GM23338 (cell line): Measurements from ENCODE around the gene DMD. TPM values are rescaled to one million over a fixed set of nuclear protein-coding genes. Genes with fewer than 3 reads are reported as not detected.

Experiments used
- ATAC-seq: fragments of 200-7000 bp; cut with Tn5 transposase; 3 replicates; pipeline ENCODE4 v1.9.1; 2020
- DNase-seq: peaks from one replicate; pipeline ENCODE4 v3.0.0-alpha.2; 2015; ENCODE audit warnings: low spot score
- H2AFZ ChIP-seq: fragments of 200-600 bp; sonication (generic); 2 replicates; pipeline ENCODE4 v1.8.0; 2016; ENCODE audit warnings: antibody characterized with exemption, mild to moderate bottlenecking, moderate library complexity
- H3F3A ChIP-seq: fragments of 200-600 bp; sonication (generic); replicated peaks from 2 replicates; pipeline ENCODE4 v1.8.0; 2017; ENCODE audit warnings: antibody characterized with exemption, mixed run types, low read depth
- H3K27ac ChIP-seq: fragments of 200-600 bp; sonication (generic); 2 replicates; pipeline ENCODE4 v1.6.1; 2016; ENCODE audit warnings: low read depth
- H3K27me3 ChIP-seq: fragments of 200-600 bp; sonication (generic); 2 replicates; pipeline ENCODE4 v1.8.0; 2016; ENCODE audit warnings: mild to moderate bottlenecking, mixed run types, moderate library complexity; ENCODE audit not compliant: insufficient read depth
- H3K36me3 ChIP-seq: fragments of 200-600 bp; sonication (generic); 2 replicates; pipeline ENCODE4 v1.8.0; 2016; ENCODE audit warnings: mild to moderate bottlenecking; ENCODE audit not compliant: insufficient read depth
- H3K4me1 ChIP-seq: fragments of 200-600 bp; sonication (generic); 2 replicates; pipeline ENCODE4 v1.8.0; 2016; ENCODE audit warnings: mild to moderate bottlenecking, moderate library complexity; ENCODE audit not compliant: insufficient read depth
- H3K4me2 ChIP-seq: fragments of 200-600 bp; sonication (generic); 2 replicates; pipeline ENCODE4 v1.7.1; 2017; ENCODE audit warnings: mixed run types
- H3K4me3 ChIP-seq: fragments of 200-600 bp; sonication (generic); 2 replicates; pipeline ENCODE4 v1.6.1; 2016; ENCODE audit warnings: mixed run types
- H3K79me2 ChIP-seq: fragments of 200-600 bp; sonication (generic); replicated peaks from 2 replicates; pipeline ENCODE4 v1.8.0; 2017; ENCODE audit warnings: mild to moderate bottlenecking; ENCODE audit not compliant: insufficient read depth
- H3K9me2 ChIP-seq: fragments of 200-600 bp; sonication (generic); 2 replicates; pipeline ENCODE4 v1.8.0; 2017; ENCODE audit not compliant: insufficient read depth
- H4K20me1 ChIP-seq: fragments of 200-600 bp; sonication (generic); replicated peaks from 2 replicates; pipeline ENCODE4 v1.8.0; 2017; ENCODE audit warnings: mild to moderate bottlenecking; ENCODE audit not compliant: insufficient read depth
- H3K27ac Mint-ChIP-seq: 2 replicates; pipeline ENCODE4 v1.8.0; 2020; ENCODE audit warnings: inconsistent platforms, mild to moderate bottlenecking, moderate library complexity, mixed read lengths
- H3K27me3 Mint-ChIP-seq: 3 replicates; pipeline ENCODE4 v1.8.0; 2022; ENCODE audit warnings: low read depth, mild to moderate bottlenecking, moderate library complexity, mixed read lengths, inconsistent platforms; ENCODE audit not compliant: insufficient read depth, poor library complexity
- H3K36me3 Mint-ChIP-seq: 3 replicates; pipeline ENCODE4 v1.8.0; 2021; ENCODE audit warnings: low read depth, mild to moderate bottlenecking, inconsistent platforms, moderate library complexity, mixed read lengths
- H3K4me1 Mint-ChIP-seq: 3 replicates; pipeline ENCODE4 v1.8.0; 2020; ENCODE audit warnings: mild to moderate bottlenecking, inconsistent platforms, mixed read lengths
- H3K4me3 Mint-ChIP-seq: 3 replicates; pipeline ENCODE4 v1.8.0; 2021; ENCODE audit warnings: moderate library complexity, mild to moderate bottlenecking, inconsistent platforms, mixed read lengths
- H3K9me3 Mint-ChIP-seq: 3 replicates; pipeline ENCODE4 v1.8.0; 2020; ENCODE audit warnings: moderate library complexity, mild to moderate bottlenecking, inconsistent platforms, mixed read lengths
- EZH2 ChIP-seq: fragments of 200-600 bp; sonication (generic); IDR thresholded peaks from one replicate; pipeline ENCODE4 v1.8.0; 2017; ENCODE audit warnings: antibody characterized with exemption, mild to moderate bottlenecking, low read depth; ENCODE audit not compliant: unreplicated experiment
- EZH2phosphoT487 ChIP-seq: fragments of 200-600 bp; sonication (generic); IDR thresholded peaks from one replicate; pipeline ENCODE4 v1.8.1; 2018; ENCODE audit warnings: antibody characterized with exemption; ENCODE audit not compliant: unreplicated experiment
- POLR2AphosphoS5 ChIP-seq: IDR thresholded peaks from 2 replicates; pipeline ENCODE4 v1.6.1; 2016; ENCODE audit warnings: antibody characterized with exemption, low read depth
- STAT1 ChIP-seq: IDR thresholded peaks from one replicate; pipeline ENCODE4 v1.6.1; 2016; ENCODE audit warnings: antibody characterized with exemption; ENCODE audit not compliant: unreplicated experiment
- polyA plus RNA-seq: library from polyadenylated mRNA; unstranded; fragments of >200 nt; fragmentation: Nextera tagmentation; extraction: Ambion mirVana; gene quantifications from 2 replicates; pipeline ENCODE4 v1.2.1, GENCODE V29; 2016
- total RNA-seq: library from RNA; depleted of rRNA; stranded (reverse); fragments of >200 nt; shearing (Covaris generic); gene quantifications from 2 replicates; pipeline ENCODE4 v1.2.3, GENCODE V29; 2014
- TF ChIP-seq, protein P1 (sequence below): IDR thresholded peaks from one replicate; pipeline ENCODE4 v1.6.1; 2018; ENCODE audit warnings: antibody characterized with exemption; ENCODE audit not compliant: unreplicated experiment
- TF ChIP-seq, protein P2 (sequence below): fragments of 250-450 bp; sonication (Bioruptor Pico); IDR thresholded peaks from 2 replicates; pipeline ENCODE4 v1.5.0; 2020; ENCODE audit warnings: mild to moderate bottlenecking, moderate library complexity

The DMD gene
- total and polyA plus RNA-seq, 2 experiments from 2014 or later, result 4.5 to 7.6 TPM

DNA sequence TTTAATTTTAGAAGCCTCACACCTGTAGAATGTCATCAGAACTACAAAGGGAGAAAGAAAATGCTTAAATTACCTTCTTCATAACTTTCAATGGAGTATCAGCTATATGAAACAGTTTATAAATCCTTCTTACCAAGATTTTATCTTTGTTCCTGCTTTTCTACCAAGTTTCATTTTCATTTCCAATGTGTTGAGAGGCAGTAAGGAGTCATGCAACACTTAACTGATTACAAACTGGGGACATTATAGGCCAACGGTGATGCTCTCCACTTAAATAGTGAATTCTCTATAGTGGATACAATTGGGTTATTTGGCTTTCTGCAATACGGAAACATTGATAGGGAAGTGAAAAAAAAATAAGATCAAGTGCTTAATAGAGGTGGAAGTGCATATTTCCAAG is 1994.3 kb downstream of the DMD start:
- Mint-ChIP-seq H3K4me1 (peaks cover 5% of the 10 kb centered on the region; the same call in 1 of the 3 replicates), H3K36me3 (no peaks in the 10 kb centered on the region), H3K27me3 (no peaks in the 10 kb centered on the region), H3K27ac (no peak overlapping the region), H3K4me3 (no peak overlapping the region), H3K9me3 (no peaks in the 10 kb centered on the region)
- Histone ChIP-seq H3F3A (no peaks in the 10 kb centered on the region), H3K4me1 (no peaks in the 10 kb centered on the region), H3K9me2 (no peaks in the 10 kb centered on the region), H4K20me1 (no peaks in the 10 kb centered on the region), H3K36me3 (no peaks in the 10 kb centered on the region), H2AFZ (no peak overlapping the region), H3K4me2 (no peak overlapping the region), H3K4me3 (no peak overlapping the region), H3K27me3 (no peaks in the 10 kb centered on the region), H3K27ac (no peak overlapping the region), H3K79me2 (no peaks in the 10 kb centered on the region)
- no peak for DNase-seq
- no peak for TF ChIP-seq STAT1
- TF ChIP-seq POLR2AphosphoS5, result no peak
- TF ChIP-seq EZH2phosphoT487, result no peak
- no peak for TF ChIP-seq EZH2
- TF ChIP-seq, protein P1, sequence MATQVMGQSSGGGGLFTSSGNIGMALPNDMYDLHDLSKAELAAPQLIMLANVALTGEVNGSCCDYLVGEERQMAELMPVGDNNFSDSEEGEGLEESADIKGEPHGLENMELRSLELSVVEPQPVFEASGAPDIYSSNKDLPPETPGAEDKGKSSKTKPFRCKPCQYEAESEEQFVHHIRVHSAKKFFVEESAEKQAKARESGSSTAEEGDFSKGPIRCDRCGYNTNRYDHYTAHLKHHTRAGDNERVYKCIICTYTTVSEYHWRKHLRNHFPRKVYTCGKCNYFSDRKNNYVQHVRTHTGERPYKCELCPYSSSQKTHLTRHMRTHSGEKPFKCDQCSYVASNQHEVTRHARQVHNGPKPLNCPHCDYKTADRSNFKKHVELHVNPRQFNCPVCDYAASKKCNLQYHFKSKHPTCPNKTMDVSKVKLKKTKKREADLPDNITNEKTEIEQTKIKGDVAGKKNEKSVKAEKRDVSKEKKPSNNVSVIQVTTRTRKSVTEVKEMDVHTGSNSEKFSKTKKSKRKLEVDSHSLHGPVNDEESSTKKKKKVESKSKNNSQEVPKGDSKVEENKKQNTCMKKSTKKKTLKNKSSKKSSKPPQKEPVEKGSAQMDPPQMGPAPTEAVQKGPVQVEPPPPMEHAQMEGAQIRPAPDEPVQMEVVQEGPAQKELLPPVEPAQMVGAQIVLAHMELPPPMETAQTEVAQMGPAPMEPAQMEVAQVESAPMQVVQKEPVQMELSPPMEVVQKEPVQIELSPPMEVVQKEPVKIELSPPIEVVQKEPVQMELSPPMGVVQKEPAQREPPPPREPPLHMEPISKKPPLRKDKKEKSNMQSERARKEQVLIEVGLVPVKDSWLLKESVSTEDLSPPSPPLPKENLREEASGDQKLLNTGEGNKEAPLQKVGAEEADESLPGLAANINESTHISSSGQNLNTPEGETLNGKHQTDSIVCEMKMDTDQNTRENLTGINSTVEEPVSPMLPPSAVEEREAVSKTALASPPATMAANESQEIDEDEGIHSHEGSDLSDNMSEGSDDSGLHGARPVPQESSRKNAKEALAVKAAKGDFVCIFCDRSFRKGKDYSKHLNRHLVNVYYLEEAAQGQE, result no peak
- TF ChIP-seq, protein P2, sequence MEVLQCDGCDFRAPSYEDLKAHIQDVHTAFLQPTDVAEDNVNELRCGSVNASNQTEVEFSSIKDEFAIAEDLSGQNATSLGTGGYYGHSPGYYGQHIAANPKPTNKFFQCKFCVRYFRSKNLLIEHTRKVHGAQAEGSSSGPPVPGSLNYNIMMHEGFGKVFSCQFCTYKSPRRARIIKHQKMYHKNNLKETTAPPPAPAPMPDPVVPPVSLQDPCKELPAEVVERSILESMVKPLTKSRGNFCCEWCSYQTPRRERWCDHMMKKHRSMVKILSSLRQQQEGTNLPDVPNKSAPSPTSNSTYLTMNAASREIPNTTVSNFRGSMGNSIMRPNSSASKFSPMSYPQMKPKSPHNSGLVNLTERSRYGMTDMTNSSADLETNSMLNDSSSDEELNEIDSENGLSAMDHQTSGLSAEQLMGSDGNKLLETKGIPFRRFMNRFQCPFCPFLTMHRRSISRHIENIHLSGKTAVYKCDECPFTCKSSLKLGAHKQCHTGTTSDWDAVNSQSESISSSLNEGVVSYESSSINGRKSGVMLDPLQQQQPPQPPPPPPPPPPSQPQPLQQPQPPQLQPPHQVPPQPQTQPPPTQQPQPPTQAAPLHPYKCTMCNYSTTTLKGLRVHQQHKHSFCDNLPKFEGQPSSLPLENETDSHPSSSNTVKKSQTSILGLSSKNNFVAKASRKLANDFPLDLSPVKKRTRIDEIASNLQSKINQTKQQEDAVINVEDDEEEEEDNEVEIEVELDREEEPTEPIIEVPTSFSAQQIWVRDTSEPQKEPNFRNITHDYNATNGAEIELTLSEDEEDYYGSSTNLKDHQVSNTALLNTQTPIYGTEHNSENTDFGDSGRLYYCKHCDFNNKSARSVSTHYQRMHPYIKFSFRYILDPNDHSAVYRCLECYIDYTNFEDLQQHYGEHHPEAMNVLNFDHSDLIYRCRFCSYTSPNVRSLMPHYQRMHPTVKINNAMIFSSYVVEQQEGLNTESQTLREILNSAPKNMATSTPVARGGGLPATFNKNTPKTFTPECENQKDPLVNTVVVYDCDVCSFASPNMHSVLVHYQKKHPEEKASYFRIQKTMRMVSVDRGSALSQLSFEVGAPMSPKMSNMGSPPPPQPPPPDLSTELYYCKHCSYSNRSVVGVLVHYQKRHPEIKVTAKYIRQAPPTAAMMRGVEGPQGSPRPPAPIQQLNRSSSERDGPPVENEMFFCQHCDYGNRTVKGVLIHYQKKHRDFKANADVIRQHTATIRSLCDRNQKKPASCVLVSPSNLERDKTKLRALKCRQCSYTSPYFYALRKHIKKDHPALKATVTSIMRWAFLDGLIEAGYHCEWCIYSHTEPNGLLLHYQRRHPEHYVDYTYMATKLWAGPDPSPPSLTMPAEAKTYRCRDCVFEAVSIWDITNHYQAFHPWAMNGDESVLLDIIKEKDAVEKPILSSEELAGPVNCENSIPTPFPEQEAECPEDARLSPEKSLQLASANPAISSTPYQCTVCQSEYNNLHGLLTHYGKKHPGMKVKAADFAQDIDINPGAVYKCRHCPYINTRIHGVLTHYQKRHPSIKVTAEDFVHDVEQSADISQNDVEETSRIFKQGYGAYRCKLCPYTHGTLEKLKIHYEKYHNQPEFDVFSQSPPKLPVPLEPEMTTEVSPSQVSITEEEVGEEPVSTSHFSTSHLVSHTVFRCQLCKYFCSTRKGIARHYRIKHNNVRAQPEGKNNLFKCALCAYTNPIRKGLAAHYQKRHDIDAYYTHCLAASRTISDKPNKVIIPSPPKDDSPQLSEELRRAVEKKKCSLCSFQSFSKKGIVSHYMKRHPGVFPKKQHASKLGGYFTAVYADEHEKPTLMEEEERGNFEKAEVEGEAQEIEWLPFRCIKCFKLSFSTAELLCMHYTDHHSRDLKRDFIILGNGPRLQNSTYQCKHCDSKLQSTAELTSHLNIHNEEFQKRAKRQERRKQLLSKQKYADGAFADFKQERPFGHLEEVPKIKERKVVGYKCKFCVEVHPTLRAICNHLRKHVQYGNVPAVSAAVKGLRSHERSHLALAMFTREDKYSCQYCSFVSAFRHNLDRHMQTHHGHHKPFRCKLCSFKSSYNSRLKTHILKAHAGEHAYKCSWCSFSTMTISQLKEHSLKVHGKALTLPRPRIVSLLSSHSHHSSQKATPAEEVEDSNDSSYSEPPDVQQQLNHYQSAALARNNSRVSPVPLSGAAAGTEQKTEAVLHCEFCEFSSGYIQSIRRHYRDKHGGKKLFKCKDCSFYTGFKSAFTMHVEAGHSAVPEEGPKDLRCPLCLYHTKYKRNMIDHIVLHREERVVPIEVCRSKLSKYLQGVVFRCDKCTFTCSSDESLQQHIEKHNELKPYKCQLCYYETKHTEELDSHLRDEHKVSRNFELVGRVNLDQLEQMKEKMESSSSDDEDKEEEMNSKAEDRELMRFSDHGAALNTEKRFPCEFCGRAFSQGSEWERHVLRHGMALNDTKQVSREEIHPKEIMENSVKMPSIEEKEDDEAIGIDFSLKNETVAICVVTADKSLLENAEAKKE (CRISPR knock-in tag), result no peak
- ATAC-seq, result no peak
